GM12878 (cell line): ENCODE measurements around the gene PNMA1. TPM values are rescaled to one million over a fixed set of nuclear protein-coding genes. Genes with fewer than 3 reads are reported as not detected.

Experiments
- ASH2L ChIP-seq: fragments of 300-600, 200-600 bp; sonication (generic); IDR thresholded peaks from 2 replicates; pipeline ENCODE4 v1.6.1; 2017; ENCODE audit warnings: low read depth, mild to moderate bottlenecking, borderline replicate concordance
- ATF2 ChIP-seq: IDR thresholded peaks from 2 replicates; pipeline ENCODE4 v1.6.1; 2012; ENCODE audit warnings: low read length, inconsistent platforms
- CBX3 ChIP-seq: fragments of 200-600 bp; sonication (generic); IDR thresholded peaks from 2 replicates; pipeline ENCODE4 v1.6.1; 2016; ENCODE audit warnings: low read depth, borderline replicate concordance
- CEBPZ ChIP-seq: fragments of 150-350 bp; IDR thresholded peaks from 2 replicates; pipeline ENCODE4 v1.6.1; 2016; ENCODE audit warnings: low read depth, low read length
- CREB1 ChIP-seq: IDR thresholded peaks from 2 replicates; pipeline ENCODE4 v1.6.1; 2012; ENCODE audit warnings: low read depth, mild to moderate bottlenecking, inconsistent platforms
- CREM ChIP-seq: IDR thresholded peaks from 2 replicates; pipeline ENCODE4 v1.6.1; 2014; ENCODE audit warnings: antibody characterized with exemption, low read depth
- CTCF ChIP-seq, 3 experiments: IDR thresholded peaks in 2 of 3; conservative IDR thresholded peaks in 1 of 3; 2 replicates each; pipeline ENCODE4 v1.5.1; 2011; ENCODE audit warnings: low read depth in 3 of 3, low read length in 3 of 3, mild to moderate bottlenecking in 3 of 3, control low read depth in 2 of 3, moderate library complexity in 2 of 3, inconsistent platforms in 1 of 3, mixed read lengths in 1 of 3; ENCODE audit not compliant: control insufficient read depth in 2 of 3, insufficient read depth in 1 of 3; ENCODE audit errors: extremely low read depth in 1 of 3
- DPF2 ChIP-seq: fragments of 450-650 bp; IDR thresholded peaks from 2 replicates; pipeline ENCODE4 v1.6.1; 2017; ENCODE audit warnings: mild to moderate bottlenecking
- ELK1 ChIP-seq: IDR thresholded peaks from 2 replicates; pipeline ENCODE4 v1.6.1; 2012; ENCODE audit warnings: low read depth, low read length, improper control_type of control experiment
- ETV6 ChIP-seq, 2 experiments: fragments of 450-650 bp in 1 of 2; IDR thresholded peaks in 1 of 2; conservative IDR thresholded peaks in 1 of 2; 2 replicates each; pipeline ENCODE4 v1.6.1; 2014; ENCODE audit warnings: antibody characterized with exemption in 1 of 2, borderline replicate concordance in 1 of 2, low read depth in 1 of 2, mild to moderate bottlenecking in 1 of 2, moderate library complexity in 1 of 2
- FOXM1 ChIP-seq: IDR thresholded peaks from 2 replicates; pipeline ENCODE4 v1.6.1; 2012; ENCODE audit warnings: low read depth, mild to moderate bottlenecking, inconsistent platforms, low read length, moderate library complexity
- HCFC1 ChIP-seq: fragments of 150-350 bp; IDR thresholded peaks from 2 replicates; pipeline ENCODE4 v1.6.1; 2014; ENCODE audit warnings: low read length
- MXI1 ChIP-seq: fragments of 150-350 bp; IDR thresholded peaks from 2 replicates; pipeline ENCODE4 v1.6.1; 2011; ENCODE audit warnings: low read depth, mild to moderate bottlenecking, inconsistent platforms, low read length, improper control_type of control experiment
- NBN ChIP-seq: fragments of 450-650 bp; IDR thresholded peaks from 2 replicates; pipeline ENCODE4 v1.6.1; 2016
- NFYB ChIP-seq: IDR thresholded peaks from 2 replicates; pipeline ENCODE4 v1.6.1; 2011; ENCODE audit warnings: low read depth, mild to moderate bottlenecking, low read length, improper control_type of control experiment, moderate library complexity; ENCODE audit not compliant: insufficient read depth
- PML ChIP-seq: IDR thresholded peaks from 2 replicates; pipeline ENCODE4 v1.6.1; 2012; ENCODE audit warnings: low read length, inconsistent platforms
- RAD21 ChIP-seq: IDR thresholded peaks from 2 replicates; pipeline ENCODE4 v1.6.1; 2011; ENCODE audit warnings: mild to moderate bottlenecking, low read depth, low read length, moderate library complexity; ENCODE audit not compliant: insufficient read depth
- SP1 ChIP-seq: IDR thresholded peaks from one replicate; pipeline ENCODE4 v1.6.1; 2011; ENCODE audit warnings: low read depth, low read length
- SREBF2 ChIP-seq: IDR thresholded peaks from 2 replicates; pipeline ENCODE4 v1.6.1; 2012; ENCODE audit warnings: mild to moderate bottlenecking, low read length
- TARDBP ChIP-seq: IDR thresholded peaks from 2 replicates; pipeline ENCODE4 v1.6.1; 2016; ENCODE audit warnings: borderline replicate concordance
- YY1 ChIP-seq: IDR thresholded peaks from 2 replicates; pipeline ENCODE4 v1.6.1; 2011; ENCODE audit warnings: low read depth, mild to moderate bottlenecking, low read length
- ZBED1 ChIP-seq: IDR thresholded peaks from 2 replicates; pipeline ENCODE4 v1.6.1; 2016; ENCODE audit warnings: borderline replicate concordance
- ZNF622 ChIP-seq: fragments of 450-650 bp; IDR thresholded peaks from 2 replicates; pipeline ENCODE4 v1.6.1; 2017; ENCODE audit warnings: mild to moderate bottlenecking, inconsistent platforms
- polyA plus RNA-seq, 11 experiments: library from polyadenylated mRNA; depleted of rRNA in 4 of 11; unstranded in 6 of 11; stranded (reverse) in 5 of 11; fragments of >200 nt; fragmentation: Nextera tagmentation in 4 of 11; fragmentation: Illumina TruSeq in 1 of 11; extraction: Ambion mirVana in 4 of 11; extraction: Trizol in 1 of 11; gene quantifications; 1 replicate in 1 of 11; 2 replicates in 10 of 11; pipeline versions ENCODE4 v1.2.1 to v1.2.3, GENCODE V29; 2011 to 2016; ENCODE audit warnings: inconsistent platforms in 2 of 11, missing spikeins in 2 of 11, low read depth in 1 of 11
- total RNA-seq, 4 experiments: library from RNA; depleted of rRNA in 3 of 4; stranded (reverse); fragments of >200 nt in 3 of 4; fragmentation: Illumina TruSeq in 1 of 4; extraction: Trizol in 1 of 4; gene quantifications; 2 replicates each; pipeline versions ENCODE4 v1.2.1 to v1.2.3, GENCODE V29; 2013 to 2021

Gene PNMA1
- total and polyA plus RNA-seq, 10 of the 15 experiments (the other 5 are each of a cell fraction or from before 2014, with no cell fraction given): 1.8 to 39.3 (median 11.1) TPM

GRCh38 chr14:73752297-73752992, 38.3 kb upstream of the PNMA1 start (continued):
- no peak for TF ChIP-seq CEBPZ
- TF ChIP-seq DPF2: no peak
- no peak for TF ChIP-seq TARDBP
- TF ChIP-seq CREM: no peak
- TF ChIP-seq SREBF2: no peak
- TF ChIP-seq YY1: peak; percentile 89
- TF ChIP-seq ELK1: no peak
- TF ChIP-seq FOXM1: no peak
- TF ChIP-seq CBX3: no peak
- TF ChIP-seq ZNF622: no peak
- 0 out of 2 replicates have a peak, but pooled peaks have one; percentile 29 for TF ChIP-seq MXI1
- TF ChIP-seq ATF2: no peak
- no peak for TF ChIP-seq CREB1
- TF ChIP-seq NFYB: no peak
- no peak for TF ChIP-seq SP1
- no peak for TF ChIP-seq PML
- TF ChIP-seq CTCF (IDR thresholded peaks at IDR 0.05 in 2 of 3, conservative IDR thresholded peaks at IDR 0.05 in 1 of 3; ENCODE audit: control insufficient read depth in 2 of 3, extremely low read depth in 1 of 3, insufficient read depth in 1 of 3, low read depth in 3 of 3, low read length in 3 of 3): peak; percentile 39 to 61 (median 54); a peak in 4 of 6 replicates
- TF ChIP-seq ASH2L: no peak
- no peak for TF ChIP-seq ZBED1
- TF ChIP-seq RAD21: peak; percentile 45; the same call in 1 of the 2 replicates
- TF ChIP-seq ETV6 (conservative IDR thresholded peaks at IDR 0.05 in 1 of 2, IDR thresholded peaks at IDR 0.05 in 1 of 2; ENCODE audit: borderline replicate concordance in 1 of 2, low read depth in 1 of 2): no peak
- TF ChIP-seq HCFC1: no peak
- no peak for TF ChIP-seq NBN
